GM18870 (cell line): ENCODE measurements around the gene GMPPA.

Source experiments
- ATAC-seq: cut with Tn5 transposase; IDR thresholded peaks from one replicate; pipeline ENCODE4 v1.9.1; 2021; ENCODE audit warnings: moderate library complexity; ENCODE audit not compliant: unreplicated experiment

GMPPA gene

GRCh38 chr2:219484343-219485200 is 14.1 kb upstream of the GMPPA start:
- ATAC-seq = no peak

GRCh38 chr2:219485201-219485580 is 13.5 kb upstream of the GMPPA start:
- no peak for ATAC-seq

- ATAC-seq = no peak
These were observed 12.2 kb upstream of the GMPPA start for GRCh38 chr2:219486380-219486959.

GRCh38 chr2:219488149-219488843 is 10.4 kb upstream of the GMPPA start:
- ATAC-seq = no peak

- no peak for ATAC-seq
These were observed 9.9 kb upstream of the GMPPA start for GRCh38 chr2:219488844-219489194.

- ATAC-seq = no peak
These were observed 9.4 kb upstream of the GMPPA start for GRCh38 chr2:219489315-219489714.

GRCh38 chr2:219490186-219490585 is 8.5 kb upstream of the GMPPA start:
- ATAC-seq = no peak

- ATAC-seq = no peak
These were observed 8.0 kb upstream of the GMPPA start for GRCh38 chr2:219490600-219491130.

GRCh38 chr2:219491278-219491963 is 7.3 kb upstream of the GMPPA start:
- ATAC-seq = no peak

GRCh38 chr2:219492575-219492974 is 6.1 kb upstream of the GMPPA start:
- no peak for ATAC-seq

GRCh38 chr2:219493086-219493485 is 5.6 kb upstream of the GMPPA start:
- no peak for ATAC-seq

- ATAC-seq = no peak
These were observed 3.6 kb upstream of the GMPPA start for GRCh38 chr2:219494952-219495530.

- ATAC-seq = no peak
These were observed 3.1 kb upstream of the GMPPA start for GRCh38 chr2:219495531-219496122.

- ATAC-seq = no peak
These were observed 2.4 kb upstream of the GMPPA start for GRCh38 chr2:219496247-219496824.

- no peak for ATAC-seq
These were observed 1.7 kb upstream of the GMPPA start for GRCh38 chr2:219496825-219497494.

- ATAC-seq = no peak
These were observed 1.0 kb upstream of the GMPPA start for GRCh38 chr2:219497495-219498279.

GRCh38 chr2:219499058-219499307 is 292 bp downstream of the GMPPA start:
- no peak for ATAC-seq

GRCh38 chr2:219499555-219499954 is 864 bp downstream of the GMPPA start:
- ATAC-seq = no peak

- no peak for ATAC-seq
These were observed 1.4 kb downstream of the GMPPA start for GRCh38 chr2:219500135-219500534.
